Prostate gland (tissue), 2 donors: Measurements from ENCODE around the gene FRMD1.

ENCODE experiments used
- CTCF ChIP-seq, 4 experiments: fragments of 200-600 bp in 2 of 4; fragments of 450-650 bp in 2 of 4; sonication (generic) in 2 of 4; IDR thresholded peaks; 1 replicate in 3 of 4; 2 replicates in 1 of 4; pipeline ENCODE4 v1.5.1; 2016 to 2019; ENCODE audit warnings: antibody characterized with exemption in 4 of 4, mild to moderate bottlenecking in 2 of 4, moderate library complexity in 2 of 4
- POLR2A ChIP-seq: fragments of 450-650 bp; IDR thresholded peaks from one replicate; pipeline ENCODE4 v1.6.1; 2016; ENCODE audit warnings: antibody characterized with exemption, mild to moderate bottlenecking
- POLR2AphosphoS5 ChIP-seq: sonication (generic); formaldehyde crosslinking; IDR thresholded peaks from one replicate; pipeline ENCODE4 v1.6.1; 2017; ENCODE audit warnings: antibody characterized with exemption

- TF ChIP-seq CTCF (IDR thresholded peaks at IDR 0.05) (no peak), POLR2A (no peak), POLR2AphosphoS5 (peak; percentile 40)
Measured at GRCh38 chr6:168037856-168038255, 41.2 kb downstream of the FRMD1 start.
